Osteocyte (in vitro differentiated cells): Measurements from ENCODE around the gene ITIH2. TPM values are rescaled to one million over a fixed set of nuclear protein-coding genes. Genes with fewer than 3 reads are reported as not detected.
"Not testable (repeated sequence)": the region's sequence is repeated elsewhere in the genome, so short reads cannot be mapped to it uniquely, and the experiment has no call there.

Source experiments
- DNase-seq: peaks from one replicate; pipeline ENCODE4 v3.0.0; 2021; ENCODE audit warnings: mixed read lengths; ENCODE audit not compliant: unreplicated experiment; ENCODE audit errors: extremely low spot score
- H3K27ac Mint-ChIP-seq: one replicate; pipeline ENCODE4 v1.8.0; 2021; ENCODE audit warnings: mild to moderate bottlenecking, mixed read lengths; ENCODE audit not compliant: unreplicated experiment
- H3K27me3 Mint-ChIP-seq: one replicate; pipeline ENCODE4 v1.8.0; 2021; ENCODE audit warnings: mixed read lengths; ENCODE audit not compliant: unreplicated experiment
- H3K36me3 Mint-ChIP-seq: one replicate; pipeline ENCODE4 v1.8.0; 2021; ENCODE audit warnings: mixed read lengths; ENCODE audit not compliant: unreplicated experiment
- H3K4me1 Mint-ChIP-seq: one replicate; pipeline ENCODE4 v1.8.0; 2021; ENCODE audit warnings: mixed read lengths; ENCODE audit not compliant: unreplicated experiment
- H3K4me3 Mint-ChIP-seq: one replicate; pipeline ENCODE4 v1.8.0; 2021; ENCODE audit warnings: mild to moderate bottlenecking, moderate library complexity, mixed read lengths; ENCODE audit not compliant: unreplicated experiment
- H3K9me3 Mint-ChIP-seq: one replicate; pipeline ENCODE4 v1.8.0; 2021; ENCODE audit warnings: mixed read lengths; ENCODE audit not compliant: unreplicated experiment
- CTCF ChIP-seq: fragments of 200-600 bp; sonication (generic); IDR thresholded peaks from 2 replicates; pipeline ENCODE4 v1.5.0; 2021; ENCODE audit warnings: antibody characterized with exemption, mild to moderate bottlenecking, moderate library complexity
- long read RNA-seq: library from polyadenylated mRNA; unstranded; transcript quantifications from one replicate; pipeline ENCODE4 v2.0.0, GENCODE V29; 2021
- total RNA-seq: library from RNA; stranded (reverse); gene quantifications from 2 replicates; pipeline ENCODE4 v1.2.1, GENCODE V29; 2021

The ITIH2 gene, protein sequence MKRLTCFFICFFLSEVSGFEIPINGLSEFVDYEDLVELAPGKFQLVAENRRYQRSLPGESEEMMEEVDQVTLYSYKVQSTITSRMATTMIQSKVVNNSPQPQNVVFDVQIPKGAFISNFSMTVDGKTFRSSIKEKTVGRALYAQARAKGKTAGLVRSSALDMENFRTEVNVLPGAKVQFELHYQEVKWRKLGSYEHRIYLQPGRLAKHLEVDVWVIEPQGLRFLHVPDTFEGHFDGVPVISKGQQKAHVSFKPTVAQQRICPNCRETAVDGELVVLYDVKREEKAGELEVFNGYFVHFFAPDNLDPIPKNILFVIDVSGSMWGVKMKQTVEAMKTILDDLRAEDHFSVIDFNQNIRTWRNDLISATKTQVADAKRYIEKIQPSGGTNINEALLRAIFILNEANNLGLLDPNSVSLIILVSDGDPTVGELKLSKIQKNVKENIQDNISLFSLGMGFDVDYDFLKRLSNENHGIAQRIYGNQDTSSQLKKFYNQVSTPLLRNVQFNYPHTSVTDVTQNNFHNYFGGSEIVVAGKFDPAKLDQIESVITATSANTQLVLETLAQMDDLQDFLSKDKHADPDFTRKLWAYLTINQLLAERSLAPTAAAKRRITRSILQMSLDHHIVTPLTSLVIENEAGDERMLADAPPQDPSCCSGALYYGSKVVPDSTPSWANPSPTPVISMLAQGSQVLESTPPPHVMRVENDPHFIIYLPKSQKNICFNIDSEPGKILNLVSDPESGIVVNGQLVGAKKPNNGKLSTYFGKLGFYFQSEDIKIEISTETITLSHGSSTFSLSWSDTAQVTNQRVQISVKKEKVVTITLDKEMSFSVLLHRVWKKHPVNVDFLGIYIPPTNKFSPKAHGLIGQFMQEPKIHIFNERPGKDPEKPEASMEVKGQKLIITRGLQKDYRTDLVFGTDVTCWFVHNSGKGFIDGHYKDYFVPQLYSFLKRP
- total RNA-seq = not detected in 2 replicates
- long read RNA-seq = 0 reads

DNA sequence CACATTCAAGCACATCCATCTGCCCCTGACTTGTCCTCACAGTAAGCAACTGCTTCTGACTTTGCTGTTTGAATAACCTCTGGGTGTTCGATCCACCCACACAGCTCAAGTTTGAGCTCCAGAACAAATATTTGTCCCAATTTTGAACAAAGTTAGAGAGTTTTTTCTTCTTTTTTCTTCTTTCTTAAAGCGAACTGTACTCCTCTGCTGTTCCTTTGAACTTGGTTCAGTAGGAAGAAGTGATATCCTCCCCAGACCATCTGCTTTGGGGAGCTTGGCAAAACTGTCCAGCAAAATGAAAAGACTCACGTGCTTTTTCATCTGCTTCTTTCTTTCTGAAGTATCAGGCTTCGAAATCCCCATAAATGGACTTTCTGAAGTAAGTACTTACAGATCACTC, at the start of gene ITIH2:
TSS of gene ITIH2 (plus strand) at position 177 of the 400 bp plus-strand sequence. CDS start at position 296, 119 bp downstream.
- Mint-ChIP-seq H3K4me3 (no peak within 1 kb of the TSS), H3K9me3 (peaks cover 4% of the 10 kb centered on the region), H3K27me3 (peaks cover 11% of the 10 kb centered on the region), H3K27ac (no peak within 1 kb of the TSS), H3K36me3 (no peaks in the 10 kb centered on the region), H3K4me1 (no peaks in the 10 kb centered on the region)
- DNase-seq = no peak
- no peak for TF ChIP-seq CTCF

DNA sequence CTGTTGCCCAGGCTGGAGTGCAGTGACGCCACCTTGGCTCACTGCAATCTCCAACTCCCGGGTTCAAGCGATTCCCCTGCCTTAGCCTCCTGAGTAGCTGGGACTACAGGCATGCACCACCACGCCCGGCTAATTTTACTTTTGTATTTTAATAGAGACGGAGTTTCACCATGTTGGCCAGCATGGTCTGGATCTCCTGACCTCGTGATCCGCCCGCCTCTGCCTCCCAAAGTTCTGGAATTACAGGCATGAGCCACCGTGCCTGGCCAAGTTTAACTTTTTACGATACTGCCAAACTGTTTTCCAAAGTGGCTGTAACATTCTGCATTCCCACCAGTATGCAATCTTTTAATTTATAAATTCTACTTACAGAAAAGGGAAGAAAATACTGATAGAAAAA, 46.0 kb upstream of the ITIH2 start:
- H3K27ac Mint-ChIP-seq, H3K27me3 Mint-ChIP-seq, H3K4me1 Mint-ChIP-seq, DNase-seq, H3K4me3 Mint-ChIP-seq, H3K36me3 Mint-ChIP-seq, H3K9me3 Mint-ChIP-seq: not testable (repeated sequence)

- H3K36me3 Mint-ChIP-seq = no peaks in the 10 kb centered on the region
- H3K27ac Mint-ChIP-seq = no peak overlapping the region
- no peak overlapping the region for H3K4me3 Mint-ChIP-seq
- DNase-seq = no peak
- TF ChIP-seq CTCF = no peak
- H3K4me1 Mint-ChIP-seq = no peaks in the 10 kb centered on the region
- no peaks in the 10 kb centered on the region for H3K9me3 Mint-ChIP-seq
- no peaks in the 10 kb centered on the region for H3K27me3 Mint-ChIP-seq
Measured at GRCh38 chr10:7657552-7657951, 45.6 kb upstream of the ITIH2 start.

DNA sequence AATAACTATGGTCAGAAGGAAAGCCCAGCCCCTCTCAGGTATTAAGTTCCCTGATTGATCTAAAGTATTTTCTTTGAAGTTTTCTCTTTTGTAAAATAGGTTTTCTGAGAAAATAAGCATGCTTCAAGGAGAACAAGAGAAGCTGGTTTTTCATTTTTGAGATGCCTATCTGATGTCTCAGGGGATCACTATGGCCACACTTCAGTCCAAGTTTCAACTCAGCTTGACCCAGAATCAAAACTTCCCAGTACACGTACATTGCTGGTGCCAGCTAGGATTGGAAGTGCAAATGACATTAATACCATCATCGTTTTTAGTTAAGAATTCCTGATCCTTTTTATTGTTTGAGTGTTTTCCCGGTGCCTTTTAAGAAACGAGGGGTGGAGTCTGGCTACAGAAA, 43.6 kb upstream of the ITIH2 start:
- TF ChIP-seq CTCF = no peak
- Mint-ChIP-seq H3K36me3 (no peaks in the 10 kb centered on the region), H3K4me1 (no peaks in the 10 kb centered on the region), H3K9me3 (no peaks in the 10 kb centered on the region), H3K27me3 (no peaks in the 10 kb centered on the region), H3K27ac (no peak overlapping the region), H3K4me3 (no peak overlapping the region)
- no peak for DNase-seq

GRCh38 chr10:7662522-7662921, 40.6 kb upstream of the ITIH2 start:
- Mint-ChIP-seq H3K4me1 (peaks cover 9% of the 10 kb centered on the region), H3K27me3 (peaks cover 19% of the 10 kb centered on the region), H3K4me3 (no peak overlapping the region), H3K27ac (no peak overlapping the region), H3K36me3 (no peaks in the 10 kb centered on the region), H3K9me3 (no peaks in the 10 kb centered on the region)
- TF ChIP-seq CTCF = no peak
- DNase-seq = no peak
